HG03196 (cell line): ENCODE measurements around the gene NEDD4L.
"Not testable (repeated sequence)": the region's sequence is repeated elsewhere in the genome, so short reads cannot be mapped to it uniquely, and the experiment has no call there.

Experiments used
- ATAC-seq: cut with Tn5 transposase; IDR thresholded peaks from one replicate; pipeline ENCODE4 v1.9.1; 2021; ENCODE audit not compliant: unreplicated experiment

NEDD4L gene

GRCh38 chr18:58043491-58044369 lies at the start of gene NEDD4L:
NEDD4L (plus strand) TSS chr18:58044226; CDS start chr18:58044661, 435 bp downstream.
- peak; percentile 71 for ATAC-seq

GRCh38 chr18:57995331-57995730 lies 48.7 kb upstream of the NEDD4L start:
- no peak for ATAC-seq

- not testable (repeated sequence) for ATAC-seq
Observed at GRCh38 chr18:57996894-57997293, 47.1 kb upstream of the NEDD4L start.

- no peak for ATAC-seq
Observed at GRCh38 chr18:57997820-57998219, 46.2 kb upstream of the NEDD4L start.

GRCh38 chr18:57998461-57998860 lies 45.6 kb upstream of the NEDD4L start:
- ATAC-seq = no peak

- ATAC-seq = no peak
Observed at GRCh38 chr18:58004317-58004716, 39.7 kb upstream of the NEDD4L start.

- ATAC-seq = no peak
Observed at GRCh38 chr18:58005011-58005410, 39.0 kb upstream of the NEDD4L start.

- no peak for ATAC-seq
Observed at GRCh38 chr18:58005885-58006523, 38.0 kb upstream of the NEDD4L start.

- ATAC-seq = no peak
Observed at GRCh38 chr18:58009166-58009565, 34.9 kb upstream of the NEDD4L start.

GRCh38 chr18:58010265-58010664 lies 33.8 kb upstream of the NEDD4L start:
- no peak for ATAC-seq

GRCh38 chr18:58012356-58012755 lies 31.7 kb upstream of the NEDD4L start:
- ATAC-seq = no peak

- no peak for ATAC-seq
Observed at GRCh38 chr18:58013241-58014211, 30.5 kb upstream of the NEDD4L start.

- ATAC-seq = peak; percentile 98
Observed at GRCh38 chr18:58015065-58015780, 28.8 kb upstream of the NEDD4L start.

- ATAC-seq = no peak
Observed at GRCh38 chr18:58017267-58017666, 26.8 kb upstream of the NEDD4L start.

- ATAC-seq = no peak
Observed at GRCh38 chr18:58020567-58021107, 23.4 kb upstream of the NEDD4L start.

- no peak for ATAC-seq
Observed at GRCh38 chr18:58021504-58021903, 22.5 kb upstream of the NEDD4L start.

- ATAC-seq = no peak
Observed at GRCh38 chr18:58023108-58023507, 20.9 kb upstream of the NEDD4L start.

- ATAC-seq = no peak
Observed at GRCh38 chr18:58024139-58024538, 19.9 kb upstream of the NEDD4L start.

- no peak for ATAC-seq
Observed at GRCh38 chr18:58025205-58025604, 18.8 kb upstream of the NEDD4L start.

- no peak for ATAC-seq
Observed at GRCh38 chr18:58025733-58026132, 18.3 kb upstream of the NEDD4L start.
